ENCODE measurements around the gene TENM4. TPM values are rescaled to one million over a fixed set of nuclear protein-coding genes. Genes with fewer than 3 reads are reported as not detected.

TENM4 gene
- total RNA-seq, 1 donor from 2014 or later: 43.2 TPM

- H3K27me3 Mint-ChIP-seq (ENCODE audit: low read depth): peaks cover 42% of the 10 kb centered on the region
- DNase-seq (ENCODE audit: low read depth, low spot score): peak; percentile 61
- TF ChIP-seq CTCF (conservative IDR thresholded peaks at IDR 0.05): no peak
- peak overlapping the region; percentile 88 for H3K4me3 Mint-ChIP-seq
- H3K4me1 Mint-ChIP-seq: peaks cover 35% of the 10 kb centered on the region
- no peaks in the 10 kb centered on the region for H3K9me3 Mint-ChIP-seq
- H3K36me3 Mint-ChIP-seq (ENCODE audit: low read depth): no peaks in the 10 kb centered on the region
- peak overlapping the region; percentile 78 for H3K27ac Mint-ChIP-seq (ENCODE audit: unreplicated experiment)
Measured at GRCh38 chr11:78961937-78962701, 478.7 kb downstream of the TENM4 start.

GRCh38 chr11:78961247-78961646, 479.6 kb downstream of the TENM4 start:
- H3K27ac Mint-ChIP-seq (ENCODE audit: unreplicated experiment): peak overlapping the region; percentile 45
- peak overlapping the region; percentile 88 for H3K4me3 Mint-ChIP-seq
- H3K4me1 Mint-ChIP-seq: peaks cover 37% of the 10 kb centered on the region
- no peaks in the 10 kb centered on the region for H3K9me3 Mint-ChIP-seq
- DNase-seq (ENCODE audit: low read depth, low spot score): no peak
- peak; percentile 59 for TF ChIP-seq CTCF (conservative IDR thresholded peaks at IDR 0.05)
- H3K27me3 Mint-ChIP-seq (ENCODE audit: low read depth): peaks cover 49% of the 10 kb centered on the region
- H3K36me3 Mint-ChIP-seq (ENCODE audit: low read depth): no peaks in the 10 kb centered on the region

GRCh38 chr11:78958444-78958843, 482.4 kb downstream of the TENM4 start:
- Mint-ChIP-seq H3K9me3 (no peaks in the 10 kb centered on the region), H3K27me3 (ENCODE audit: low read depth) (peaks cover 64% of the 10 kb centered on the region), H3K4me3 (no peak overlapping the region), H3K36me3 (ENCODE audit: low read depth) (no peaks in the 10 kb centered on the region), H3K4me1 (peaks cover 43% of the 10 kb centered on the region), H3K27ac (ENCODE audit: unreplicated experiment) (no peak overlapping the region)
- no peak for DNase-seq (ENCODE audit: low read depth, low spot score)
- TF ChIP-seq CTCF (conservative IDR thresholded peaks at IDR 0.05): no peak

- TF ChIP-seq CTCF (conservative IDR thresholded peaks at IDR 0.05): no peak
- H3K9me3 Mint-ChIP-seq: no peaks in the 10 kb centered on the region
- DNase-seq (ENCODE audit: low read depth, low spot score): no peak
- H3K27me3 Mint-ChIP-seq (ENCODE audit: low read depth): peaks cover 71% of the 10 kb centered on the region
- no peaks in the 10 kb centered on the region for H3K36me3 Mint-ChIP-seq (ENCODE audit: low read depth)
- H3K4me3 Mint-ChIP-seq: no peak overlapping the region
- H3K4me1 Mint-ChIP-seq: peaks cover 41% of the 10 kb centered on the region
- no peak overlapping the region for H3K27ac Mint-ChIP-seq (ENCODE audit: unreplicated experiment)
Measured at GRCh38 chr11:78957476-78958245, 483.2 kb downstream of the TENM4 start.

- Mint-ChIP-seq H3K27ac (ENCODE audit: unreplicated experiment) (no peak overlapping the region), H3K9me3 (no peaks in the 10 kb centered on the region), H3K27me3 (ENCODE audit: low read depth) (peaks cover 74% of the 10 kb centered on the region), H3K4me1 (peaks cover 40% of the 10 kb centered on the region), H3K36me3 (ENCODE audit: low read depth) (no peaks in the 10 kb centered on the region), H3K4me3 (no peak overlapping the region)
- no peak for DNase-seq (ENCODE audit: low read depth, low spot score)
- no peak for TF ChIP-seq CTCF (conservative IDR thresholded peaks at IDR 0.05)
Measured at GRCh38 chr11:78954696-78955095, 486.1 kb downstream of the TENM4 start.
